Neuronal stem cell (in vitro differentiated cells): ENCODE data around the gene MRPL3.

Experiments
- DNase-seq: peaks from one replicate; pipeline ENCODE4 v3.0.0-alpha.2; 2013; ENCODE audit warnings: low spot score
- H2AFZ ChIP-seq: one replicate; pipeline ENCODE4 v1.6.1; 2013; ENCODE audit warnings: mild to moderate bottlenecking, low read length, inconsistent platforms
- H2AK5ac ChIP-seq: 2 replicates; pipeline ENCODE4 v1.6.1; 2013; ENCODE audit warnings: low read depth, mild to moderate bottlenecking, inconsistent platforms, low read length, moderate library complexity, mixed read lengths
- H2BK120ac ChIP-seq: 2 replicates; pipeline ENCODE4 v1.6.1; 2013; ENCODE audit warnings: low read depth, mild to moderate bottlenecking, inconsistent platforms, low read length, moderate library complexity, mixed read lengths
- H2BK12ac ChIP-seq: one replicate; pipeline ENCODE4 v1.6.1; 2013; ENCODE audit warnings: low read length, inconsistent platforms
- H2BK15ac ChIP-seq: 2 replicates; pipeline ENCODE4 v1.6.1; 2013; ENCODE audit warnings: mild to moderate bottlenecking, low read length, inconsistent platforms, mixed read lengths
- H2BK5ac ChIP-seq: one replicate; pipeline ENCODE4 v1.6.1; 2013; ENCODE audit warnings: inconsistent platforms, mild to moderate bottlenecking, low read length, moderate library complexity
- H3K14ac ChIP-seq: one replicate; pipeline ENCODE4 v1.6.1; 2013; ENCODE audit warnings: low read length, inconsistent platforms
- H3K18ac ChIP-seq: 2 replicates; pipeline ENCODE4 v1.6.1; 2013; ENCODE audit warnings: low read length, inconsistent platforms
- H3K23ac ChIP-seq: 2 replicates; pipeline ENCODE4 v1.6.1; 2013; ENCODE audit warnings: low read depth, mild to moderate bottlenecking, mixed read lengths, low read length, inconsistent platforms; ENCODE audit not compliant: poor library complexity
- H3K27ac ChIP-seq: replicated peaks from 3 replicates; pipeline ENCODE4 v1.5.1; 2013; ENCODE audit warnings: low read length, inconsistent platforms
- H3K27me3 ChIP-seq, 3 experiments: 2 replicates each; pipeline ENCODE4 v1.6.1; 2013; ENCODE audit warnings: low read length in 3 of 3, mild to moderate bottlenecking in 2 of 3, inconsistent platforms in 1 of 3, low read depth in 1 of 3, mixed read lengths in 1 of 3, moderate library complexity in 1 of 3; ENCODE audit not compliant: control insufficient read depth in 3 of 3, insufficient read depth in 3 of 3
- H3K36me3 ChIP-seq, 2 donors: replicated peaks in 1 of 2; 2 replicates each; pipeline ENCODE4 v1.6.1; 2013; ENCODE audit warnings: low read length in 2 of 2; ENCODE audit not compliant: control insufficient read depth in 2 of 2, insufficient read depth in 2 of 2
- H3K4ac ChIP-seq: 2 replicates; pipeline ENCODE4 v1.6.1; 2013; ENCODE audit warnings: inconsistent platforms, mild to moderate bottlenecking, low read length, moderate library complexity
- H3K4me1 ChIP-seq, 2 donors: 1 replicate in 1 of 2; 2 replicates in 1 of 2; pipeline ENCODE4 v1.6.1; 2013; ENCODE audit warnings: low read length in 2 of 2, low read depth in 1 of 2; ENCODE audit not compliant: control insufficient read depth in 2 of 2, insufficient read depth in 1 of 2
- H3K4me2 ChIP-seq: one replicate; pipeline ENCODE4 v1.6.1; 2013; ENCODE audit warnings: mild to moderate bottlenecking, low read length, inconsistent platforms; ENCODE audit not compliant: insufficient read depth, poor library complexity, severe bottlenecking
- H3K4me3 ChIP-seq, 2 donors: 2 replicates each; pipeline ENCODE4 v1.5.1; 2013; ENCODE audit warnings: low read length in 2 of 2, mild to moderate bottlenecking in 2 of 2, inconsistent platforms in 1 of 2, moderate library complexity in 1 of 2
- H3K79me1 ChIP-seq: one replicate; pipeline ENCODE4 v1.6.1; 2013; ENCODE audit warnings: low read depth, mild to moderate bottlenecking, inconsistent platforms, low read length, moderate library complexity
- H3K9ac ChIP-seq: one replicate; pipeline ENCODE4 v1.6.1; 2013; ENCODE audit warnings: mild to moderate bottlenecking, low read depth, low read length, inconsistent platforms; ENCODE audit not compliant: poor library complexity
- H3K9me3 ChIP-seq, 2 donors: replicated peaks in 1 of 2; 2 replicates each; pipeline versions ENCODE3 to v1.6.1; 2013; ENCODE audit warnings: low read length in 2 of 2, mild to moderate bottlenecking in 2 of 2, inconsistent platforms in 1 of 2, low read depth in 1 of 2, mixed read lengths in 1 of 2, moderate library complexity in 1 of 2; ENCODE audit not compliant: control insufficient read depth in 2 of 2, insufficient read depth in 1 of 2
- H4K8ac ChIP-seq: one replicate; pipeline ENCODE4 v1.6.1; 2013; ENCODE audit warnings: low read depth, mild to moderate bottlenecking, inconsistent platforms, low read length, moderate library complexity
- H4K91ac ChIP-seq: one replicate; pipeline ENCODE4 v1.6.1; 2013; ENCODE audit warnings: low read length, low read depth, mild to moderate bottlenecking, inconsistent platforms; ENCODE audit not compliant: poor library complexity
- WGBS, 2 donors: extraction: QIAGEN DNeasy Blood & Tissue Kit; methylation state at CpG; one replicate each; pipeline ENCODE4 v1.1.7; 2013; ENCODE audit warnings: missing lambda C conversion rate in 2 of 2, mixed read lengths in 1 of 2; ENCODE audit not compliant: insufficient read length in 2 of 2, insufficient replicate concordance in 1 of 2; ENCODE audit errors: extremely low coverage in 2 of 2; 5-methylcytosine and 5-hydroxymethylcytosine counted together

MRPL3 gene

DNA sequence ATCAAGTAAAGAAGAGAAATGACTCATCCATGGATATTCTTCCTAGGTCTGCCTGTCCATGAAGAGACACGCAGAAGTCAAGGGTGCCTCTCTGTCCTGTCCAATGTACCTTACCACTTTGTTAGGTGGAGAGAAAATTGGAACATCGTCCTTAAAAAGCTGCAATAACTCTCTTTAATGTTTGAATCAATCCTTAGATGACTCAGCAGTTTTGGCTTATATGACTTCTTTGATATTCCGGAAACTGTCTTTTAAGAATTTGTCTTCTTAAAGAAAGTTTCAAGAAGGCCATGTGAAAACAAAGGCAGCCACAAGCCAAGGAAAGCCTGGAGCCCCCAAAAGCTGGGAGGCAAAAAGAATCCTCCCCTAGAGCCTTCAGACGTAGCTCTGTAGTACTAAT, 49.2 kb downstream of the MRPL3 start:
- Histone ChIP-seq H3K18ac (no peak overlapping the region), H2AFZ (no peak overlapping the region), H3K23ac (no peak overlapping the region), H4K91ac (no peak overlapping the region), H3K4me1 (no peaks in the 10 kb centered on the region), H3K27me3 (no peaks in the 10 kb centered on the region), H3K4me3 (no peak overlapping the region), H2BK15ac (no peak overlapping the region), H3K27ac (no peak overlapping the region), H3K4me2 (no peak overlapping the region), H3K9ac (no peak overlapping the region), H3K79me1 (no peaks in the 10 kb centered on the region), H3K9me3 (no peaks in the 10 kb centered on the region), H3K14ac (no peak overlapping the region), H2AK5ac (no peak overlapping the region), H2BK120ac (no peak overlapping the region), H2BK12ac (no peak overlapping the region), H3K36me3 (peaks cover 0 to 12% of the 10 kb centered on the region in 2 donors), H4K8ac (no peak overlapping the region), H3K4ac (no peak overlapping the region), H2BK5ac (no peak overlapping the region)
- WGBS, 2 donors, result no CpG with 5 or more reads among the region's 4 CpGs
- no peak for DNase-seq

- H3K27ac ChIP-seq, result no peak overlapping the region
- no peak overlapping the region for H3K9ac ChIP-seq
- no peak overlapping the region for H3K14ac ChIP-seq
- H2BK120ac ChIP-seq, result no peak overlapping the region
- H3K18ac ChIP-seq, result no peak overlapping the region
- no peaks in the 10 kb centered on the region for H3K36me3 ChIP-seq
- no peak overlapping the region for H3K4me3 ChIP-seq
- H3K27me3 ChIP-seq, result no peaks in the 10 kb centered on the region
- H3K23ac ChIP-seq, result no peak overlapping the region
- no peak overlapping the region for H2AFZ ChIP-seq
- H3K4me1 ChIP-seq, result no peaks in the 10 kb centered on the region
- WGBS, 2 donors, result no CpG with 5 or more reads among the region's 2 CpGs
- no peak overlapping the region for H2AK5ac ChIP-seq
- H3K79me1 ChIP-seq, result no peaks in the 10 kb centered on the region
- no peak overlapping the region for H2BK15ac ChIP-seq
- H4K8ac ChIP-seq, result no peak overlapping the region
- no peak for DNase-seq
- H3K4me2 ChIP-seq, result no peak overlapping the region
- no peak overlapping the region for H2BK5ac ChIP-seq
- peaks cover 2 to 3% of the 10 kb centered on the region in 2 donors for H3K9me3 ChIP-seq
- no peak overlapping the region for H3K4ac ChIP-seq
- H2BK12ac ChIP-seq, result no peak overlapping the region
- H4K91ac ChIP-seq, result no peak overlapping the region
Observed at GRCh38 chr3:131447349-131447748, 55.4 kb downstream of the MRPL3 start.

DNA sequence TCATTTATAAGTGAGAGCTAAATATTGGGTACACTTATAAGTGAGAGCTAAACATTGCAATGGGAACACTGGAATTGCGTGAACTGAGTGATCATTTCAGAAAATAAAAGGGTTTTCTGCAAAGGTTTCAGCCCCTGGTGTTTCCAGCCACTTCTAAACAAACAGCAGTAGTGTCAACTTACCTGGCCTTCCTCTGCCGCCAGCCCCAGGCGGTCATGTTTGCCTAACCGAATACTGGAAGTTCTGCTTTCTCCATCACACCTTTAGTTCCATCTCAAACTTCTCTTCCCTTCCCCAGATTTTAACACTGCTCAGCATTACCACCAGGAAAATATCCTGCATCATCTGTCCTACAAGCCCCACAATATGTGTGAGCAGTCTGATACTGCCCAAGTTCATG, 58.6 kb downstream of the MRPL3 start:
- no peak overlapping the region for H3K9ac ChIP-seq
- H2BK120ac ChIP-seq, result no peak overlapping the region
- H3K27ac ChIP-seq, result no peak overlapping the region
- H2BK12ac ChIP-seq, result no peak overlapping the region
- no peak overlapping the region for H3K23ac ChIP-seq
- no peaks in the 10 kb centered on the region for H3K27me3 ChIP-seq
- H2AFZ ChIP-seq, result no peak overlapping the region
- H3K4me1 ChIP-seq, result no peaks in the 10 kb centered on the region
- no peak overlapping the region for H2BK5ac ChIP-seq
- no peaks in the 10 kb centered on the region for H3K36me3 ChIP-seq
- H3K4me2 ChIP-seq, result no peak overlapping the region
- H2BK15ac ChIP-seq, result no peak overlapping the region
- no CpG with 5 or more reads among the region's 4 CpGs for WGBS, 2 donors
- no peak for DNase-seq
- H2AK5ac ChIP-seq, result no peak overlapping the region
- H3K4ac ChIP-seq, result no peak overlapping the region
- H3K4me3 ChIP-seq, result no peak overlapping the region
- peaks cover 2 to 3% of the 10 kb centered on the region in 2 donors for H3K9me3 ChIP-seq
- H4K91ac ChIP-seq, result no peak overlapping the region
- H3K14ac ChIP-seq, result no peak overlapping the region
- H4K8ac ChIP-seq, result no peak overlapping the region
- H3K79me1 ChIP-seq, result no peaks in the 10 kb centered on the region
- H3K18ac ChIP-seq, result no peak overlapping the region

GRCh38 chr3:131439084-131439483, 63.7 kb downstream of the MRPL3 start:
- Histone ChIP-seq H2BK15ac (no peak overlapping the region), H2AFZ (no peak overlapping the region), H2AK5ac (no peak overlapping the region), H3K4me1 (no peaks in the 10 kb centered on the region), H3K4me2 (no peak overlapping the region), H3K36me3 (no peaks in the 10 kb centered on the region), H3K18ac (no peak overlapping the region), H4K91ac (no peak overlapping the region), H3K4ac (no peak overlapping the region), H3K27ac (no peak overlapping the region), H4K8ac (no peak overlapping the region), H2BK120ac (no peak overlapping the region), H3K9me3 (no peaks in the 10 kb centered on the region), H3K79me1 (peaks cover 1% of the 10 kb centered on the region), H3K4me3 (no peak overlapping the region), H2BK12ac (no peak overlapping the region), H3K27me3 (no peaks in the 10 kb centered on the region), H3K14ac (no peak overlapping the region), H3K9ac (no peak overlapping the region), H2BK5ac (no peak overlapping the region), H3K23ac (no peak overlapping the region)
- WGBS, 2 donors, result no CpG with 5 or more reads among the region's 1 CpG
- DNase-seq, result no peak
